ENCODE data around the gene CDHR5. TPM values are rescaled to one million over a fixed set of nuclear protein-coding genes. Genes with fewer than 3 reads are reported as not detected.

Gene CDHR5
- total and polyA plus RNA-seq, 9 donors: 0.07 to 2.3 (median 0.21) TPM; not detected in 5

DNA sequence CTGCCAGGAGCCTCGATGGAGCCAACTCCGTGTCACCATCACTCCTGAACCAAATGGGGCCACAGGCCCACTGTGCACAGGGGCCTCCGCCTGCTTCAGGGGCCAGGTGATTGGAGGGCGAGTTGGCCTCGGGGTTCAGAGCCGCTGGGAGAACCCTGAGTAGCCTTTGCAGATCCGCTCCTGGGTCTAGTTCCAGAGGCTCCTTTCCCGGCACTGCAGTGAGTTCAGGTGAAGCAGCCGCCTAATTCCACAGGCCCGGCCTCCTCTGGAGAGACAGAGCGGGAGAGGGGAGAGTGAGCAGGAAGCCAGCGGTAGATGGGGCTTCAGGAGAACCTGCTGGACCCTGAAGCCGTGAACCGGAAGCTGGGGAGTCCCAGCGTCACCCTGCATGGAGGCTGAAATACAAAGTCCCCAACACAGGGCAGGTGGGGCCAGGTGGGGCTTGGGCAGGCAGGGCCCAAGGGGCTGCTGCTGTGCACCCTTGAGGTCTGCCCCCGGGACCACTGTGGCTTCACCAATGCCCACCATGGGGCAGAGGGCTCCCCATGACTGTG, 34.9 kb upstream of the CDHR5 start:
- Histone ChIP-seq H3K36me3 (no peaks in the 10 kb centered on the region), H3K27me3 (no peaks in the 10 kb centered on the region), H3K9me3 (no peaks in the 10 kb centered on the region), H3K27ac (no peak overlapping the region), H3K4me1 (ENCODE audit: insufficient read depth) (no peaks in the 10 kb centered on the region), H3K4me3 (no peak overlapping the region)
- 84 to 90% (median 90%) methylated on average over 16 of the region's 16 CpGs for WGBS, 3 donors
- TF ChIP-seq POLR2A (IDR thresholded peaks at IDR 0.05) (no peak), CTCF (IDR thresholded peaks at IDR 0.05) (no peak), EP300 (IDR thresholded peaks at IDR 0.05) (no peak)
- DNase-seq: no peak
- intact Hi-C loops (cut with DNase I): loop anchor here in 3 of 4 donors (2.0 to 5.0 kb wide), 2 partner anchors 68 to 69 kb away; no protein-coding TSS in a partner anchor

DNA sequence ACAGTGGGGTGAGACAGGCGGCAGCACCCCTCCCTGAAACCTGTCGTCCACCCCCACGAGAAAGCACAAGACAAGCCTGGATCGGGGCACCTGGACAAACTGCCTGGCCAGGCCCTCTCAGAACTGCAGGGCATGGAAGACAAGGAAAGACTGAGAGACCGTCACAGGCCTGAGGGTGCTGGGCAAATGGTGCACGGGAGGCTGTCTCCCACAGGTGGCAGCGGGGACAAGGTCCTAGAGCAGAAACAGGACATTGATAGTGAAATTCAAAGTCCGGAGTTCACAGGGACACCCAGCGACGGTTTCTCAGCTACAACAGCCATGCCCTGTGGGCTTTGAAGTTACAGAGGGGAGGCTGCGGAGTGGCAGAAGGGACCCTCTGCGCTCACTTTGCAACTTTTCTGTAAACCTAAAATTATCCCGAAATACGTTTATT, 33.0 kb upstream of the CDHR5 start:
- TF ChIP-seq EP300 (IDR thresholded peaks at IDR 0.05) (no peak), POLR2A (IDR thresholded peaks at IDR 0.05) (no peak), CTCF (IDR thresholded peaks at IDR 0.05) (no peak)
- Histone ChIP-seq H3K27me3 (no peaks in the 10 kb centered on the region), H3K9me3 (no peaks in the 10 kb centered on the region), H3K4me3 (no peak overlapping the region), H3K4me1 (ENCODE audit: insufficient read depth) (no peaks in the 10 kb centered on the region), H3K27ac (no peak overlapping the region), H3K36me3 (no peaks in the 10 kb centered on the region)
- no peak for DNase-seq
- 85 to 94% (median 89%) methylated on average over 14 of the region's 14 CpGs for WGBS, 3 donors
- intact Hi-C loops (cut with DNase I): no loop called here

DNA sequence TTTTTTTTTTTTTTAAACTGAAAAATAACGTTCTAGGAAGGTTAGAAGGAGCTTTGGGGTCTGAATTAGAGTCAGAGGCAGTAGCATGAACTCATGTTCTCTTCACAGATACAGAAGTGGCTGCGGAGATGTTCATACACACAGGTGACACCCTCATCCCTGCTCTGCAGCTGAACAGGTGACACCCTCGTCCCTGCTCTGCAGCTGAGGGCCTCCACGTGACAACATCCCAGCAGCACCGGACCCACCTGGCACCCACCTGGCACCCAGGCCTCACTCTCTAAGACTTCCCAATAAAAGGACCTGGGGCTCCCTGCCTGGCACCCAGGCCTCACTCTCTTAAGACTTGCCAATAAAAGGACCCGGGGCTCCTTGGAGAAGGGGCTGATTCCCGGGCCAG, 32.1 kb upstream of the CDHR5 start:
- intact Hi-C loops (cut with DNase I): no loop called here
- no peak overlapping the region for H3K4me3 ChIP-seq
- no peak overlapping the region for H3K27ac ChIP-seq
- H3K27me3 ChIP-seq: no peaks in the 10 kb centered on the region
- no peaks in the 10 kb centered on the region for H3K9me3 ChIP-seq
- DNase-seq: no peak
- 78 to 88% (median 80%) methylated on average over 7 of the region's 7 CpGs for WGBS, 3 donors
- no peaks in the 10 kb centered on the region for H3K4me1 ChIP-seq (ENCODE audit: insufficient read depth)
- no peaks in the 10 kb centered on the region for H3K36me3 ChIP-seq
- TF ChIP-seq EP300 (IDR thresholded peaks at IDR 0.05) (no peak), CTCF (IDR thresholded peaks at IDR 0.05) (no peak), POLR2A (IDR thresholded peaks at IDR 0.05) (no peak)

DNA sequence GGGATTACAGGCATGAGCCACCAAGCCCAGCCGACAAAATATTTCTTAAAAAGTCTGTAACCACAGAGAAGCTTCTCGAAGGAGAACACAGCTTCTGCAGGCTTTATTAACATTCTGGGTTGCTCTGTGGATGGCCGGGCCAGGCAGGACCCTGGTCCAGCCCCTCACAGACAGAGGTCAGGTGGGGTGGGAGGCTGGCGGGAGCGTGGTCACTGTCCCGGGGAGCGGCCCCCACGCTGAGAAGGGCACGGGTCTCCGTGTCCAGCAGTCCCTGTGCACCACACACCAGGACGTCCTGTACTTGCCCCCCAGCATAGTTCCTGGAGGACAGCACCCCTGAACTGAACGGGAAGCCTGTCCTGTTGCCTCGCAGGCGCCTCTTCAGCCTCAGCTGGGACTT, 31.7 kb upstream of the CDHR5 start:
- Histone ChIP-seq H3K9me3 (no peaks in the 10 kb centered on the region), H3K27ac (no peak overlapping the region), H3K27me3 (no peaks in the 10 kb centered on the region), H3K36me3 (no peaks in the 10 kb centered on the region), H3K4me1 (ENCODE audit: insufficient read depth) (no peaks in the 10 kb centered on the region), H3K4me3 (no peak overlapping the region)
- 84 to 87% (median 85%) methylated on average over 14 of the region's 14 CpGs for WGBS, 3 donors
- intact Hi-C loops (cut with DNase I): no loop called here
- no peak for DNase-seq
- TF ChIP-seq CTCF (IDR thresholded peaks at IDR 0.05): no peak
- TF ChIP-seq POLR2A (IDR thresholded peaks at IDR 0.05): no peak

All from ovary (tissue), 9 donors.